Femur (tissue), 1 donor: ENCODE data around the gene ABCA1.
A peak's percentile ranks its signal among the peaks of the same experiment; 100 is the strongest.
"Not testable (repeated sequence)": the region's sequence is repeated elsewhere in the genome, so short reads cannot be mapped to it uniquely, and the experiment has no call there.

Source experiments
- DNase-seq: peaks from one replicate; pipeline ENCODE4 v3.0.0-alpha.2; 2017

ABCA1 gene

GRCh38 chr9:104927912-104928740 lies at the start of gene ABCA1:
ABCA1 (minus strand) TSS chr9:104928155; CDS start chr9:104903679, 24,476 bp downstream.
- peak; percentile 94 for DNase-seq

- DNase-seq = no peak
Observed at GRCh38 chr9:104977580-104977979, 49.6 kb upstream of the ABCA1 start.

GRCh38 chr9:104977168-104977567 lies 49.2 kb upstream of the ABCA1 start:
- DNase-seq = no peak

- not testable (repeated sequence) for DNase-seq
Observed at GRCh38 chr9:104975966-104976595, 48.1 kb upstream of the ABCA1 start.

GRCh38 chr9:104974053-104974962 lies 46.4 kb upstream of the ABCA1 start:
- no peak for DNase-seq

GRCh38 chr9:104972242-104972866 lies 44.4 kb upstream of the ABCA1 start:
- no peak for DNase-seq

GRCh38 chr9:104971511-104971910 lies 43.6 kb upstream of the ABCA1 start:
- DNase-seq = no peak

- no peak for DNase-seq
Observed at GRCh38 chr9:104970271-104970987, 42.5 kb upstream of the ABCA1 start.

GRCh38 chr9:104969116-104969515 lies 41.2 kb upstream of the ABCA1 start:
- DNase-seq = no peak

GRCh38 chr9:104968025-104968982 lies 40.3 kb upstream of the ABCA1 start:
- peak; percentile 93 for DNase-seq

- no peak for DNase-seq
Observed at GRCh38 chr9:104963076-104963475, 35.1 kb upstream of the ABCA1 start.

- DNase-seq = no peak
Observed at GRCh38 chr9:104961701-104962359, 33.9 kb upstream of the ABCA1 start.

GRCh38 chr9:104961238-104961637 lies 33.3 kb upstream of the ABCA1 start:
- DNase-seq = no peak

- DNase-seq = no peak
Observed at GRCh38 chr9:104960662-104961061, 32.7 kb upstream of the ABCA1 start.

GRCh38 chr9:104958751-104959150 lies 30.8 kb upstream of the ABCA1 start:
- DNase-seq = no peak

GRCh38 chr9:104958006-104958405 lies 30.1 kb upstream of the ABCA1 start:
- DNase-seq = not testable (repeated sequence)

GRCh38 chr9:104951487-104951886 lies 23.5 kb upstream of the ABCA1 start:
- DNase-seq = no peak

GRCh38 chr9:104950838-104951237 lies 22.9 kb upstream of the ABCA1 start:
- no peak for DNase-seq

GRCh38 chr9:104948277-104948676 lies 20.3 kb upstream of the ABCA1 start:
- DNase-seq = no peak

- DNase-seq = no peak
Observed at GRCh38 chr9:104944871-104945270, 16.9 kb upstream of the ABCA1 start.
